ENCODE data around the gene CDK3.

Gene CDK3

GRCh38 chr17:76018340-76018680, 17.7 kb downstream of the CDK3 start:
- Mint-ChIP-seq H3K27ac (no peak overlapping the region), H3K36me3 (ENCODE audit: low read depth) (no peaks in the 10 kb centered on the region), H3K4me3 (no peak overlapping the region), H3K9me3 (no peaks in the 10 kb centered on the region), H3K27me3 (no peaks in the 10 kb centered on the region), H3K4me1 (peaks cover 4% of the 10 kb centered on the region)
- DNase-seq (no peak), ATAC-seq (no peak)

- ATAC-seq (no peak), DNase-seq (no peak)
- Mint-ChIP-seq H3K36me3 (ENCODE audit: low read depth) (no peaks in the 10 kb centered on the region), H3K27ac (no peak overlapping the region), H3K27me3 (no peaks in the 10 kb centered on the region), H3K4me3 (no peak overlapping the region), H3K9me3 (no peaks in the 10 kb centered on the region), H3K4me1 (peaks cover 4% of the 10 kb centered on the region)
Measured at GRCh38 chr17:76018801-76019200, 18.1 kb downstream of the CDK3 start.

GRCh38 chr17:76019833-76020467, 19.3 kb downstream of the CDK3 start:
- ATAC-seq (no peak), DNase-seq (no peak)
- Mint-ChIP-seq H3K4me1 (no peaks in the 10 kb centered on the region), H3K27me3 (no peaks in the 10 kb centered on the region), H3K27ac (no peak overlapping the region), H3K36me3 (ENCODE audit: low read depth) (no peaks in the 10 kb centered on the region), H3K9me3 (no peaks in the 10 kb centered on the region), H3K4me3 (no peak overlapping the region)

DNA sequence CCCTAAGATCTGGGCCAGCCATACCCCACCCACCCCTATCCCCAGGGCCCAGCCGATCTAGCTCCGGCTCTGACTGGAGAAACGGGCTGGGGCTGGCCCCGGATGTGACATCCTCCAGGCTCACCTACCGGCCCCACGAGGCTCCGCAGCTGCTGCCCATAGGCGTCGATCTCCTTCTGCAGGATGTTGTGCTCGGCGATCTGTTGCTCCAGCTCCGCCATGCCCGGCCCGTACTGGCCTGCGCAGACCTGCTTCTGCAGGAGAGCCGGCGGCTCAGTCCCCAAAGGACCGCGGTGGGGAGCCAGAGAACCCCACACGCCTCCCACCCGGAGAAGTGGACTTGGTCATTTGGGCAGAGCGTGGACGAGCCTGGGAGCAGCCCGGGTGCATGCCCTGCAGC, 21.6 kb downstream of the CDK3 start:
- Mint-ChIP-seq H3K27me3 (no peaks in the 10 kb centered on the region), H3K36me3 (ENCODE audit: low read depth) (no peaks in the 10 kb centered on the region), H3K9me3 (no peaks in the 10 kb centered on the region), H3K4me3 (no peak overlapping the region), H3K27ac (no peak overlapping the region), H3K4me1 (no peaks in the 10 kb centered on the region)
- ATAC-seq (no peak), DNase-seq (no peak)

DNA sequence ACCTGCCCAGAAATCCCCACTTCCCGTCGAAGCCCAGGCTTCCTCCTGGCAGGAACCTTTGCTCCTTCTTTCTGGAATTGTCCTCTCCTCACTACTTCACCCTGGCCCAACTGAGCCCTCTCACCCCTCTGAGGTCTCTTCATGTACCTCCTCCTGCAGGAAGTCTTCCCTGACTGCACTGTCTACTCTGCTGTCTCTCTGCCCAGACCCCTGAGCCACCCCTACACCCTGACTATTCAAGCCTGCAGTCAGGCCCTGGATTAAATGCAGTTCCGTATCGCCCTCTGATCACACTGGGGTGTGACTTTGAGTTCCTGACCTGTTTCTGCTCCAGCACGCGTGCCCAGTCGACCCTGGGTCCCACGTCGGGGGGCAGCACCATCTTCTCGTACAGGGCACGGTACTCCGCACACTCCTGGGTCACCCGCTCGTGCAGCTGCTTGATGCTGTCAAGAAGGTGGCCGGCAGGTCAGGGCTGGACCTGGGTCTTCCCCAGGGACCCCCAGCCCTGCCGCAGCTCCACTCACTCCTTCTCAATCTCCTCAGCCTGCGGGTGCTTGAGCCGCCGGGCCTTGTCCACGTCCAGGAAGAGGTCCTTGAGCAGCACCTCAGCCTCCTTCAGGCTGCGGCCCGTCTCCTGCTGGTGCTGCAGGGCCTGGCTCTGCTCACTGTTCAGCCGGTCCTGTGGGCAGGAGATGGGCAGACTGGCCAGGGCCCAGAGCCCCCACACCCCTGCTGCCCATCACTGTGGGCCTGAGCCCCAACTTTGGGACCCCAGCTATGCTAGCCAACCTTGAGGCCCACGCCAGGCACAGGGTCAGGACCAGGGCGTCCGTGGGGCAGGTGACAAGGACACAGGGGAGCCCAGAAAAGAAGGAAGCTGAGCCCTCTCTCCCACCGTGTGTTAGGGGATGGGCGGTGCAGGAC, 22.6 kb downstream of the CDK3 start:
- H3K9me3 Mint-ChIP-seq, result no peaks in the 10 kb centered on the region
- no peak overlapping the region for H3K27ac Mint-ChIP-seq
- H3K36me3 Mint-ChIP-seq (ENCODE audit: low read depth), result no peaks in the 10 kb centered on the region
- ATAC-seq, result no peak
- no peak for DNase-seq
- H3K27me3 Mint-ChIP-seq, result no peaks in the 10 kb centered on the region
- H3K4me1 Mint-ChIP-seq, result no peaks in the 10 kb centered on the region
- no peak overlapping the region for H3K4me3 Mint-ChIP-seq

- DNase-seq (no peak), ATAC-seq (no peak)
- Mint-ChIP-seq H3K4me1 (no peaks in the 10 kb centered on the region), H3K4me3 (no peak overlapping the region), H3K36me3 (ENCODE audit: low read depth) (no peaks in the 10 kb centered on the region), H3K27me3 (no peaks in the 10 kb centered on the region), H3K27ac (no peak overlapping the region), H3K9me3 (no peaks in the 10 kb centered on the region)
Measured at GRCh38 chr17:76023900-76024237, 23.2 kb downstream of the CDK3 start.

GRCh38 chr17:76024353-76024752, 23.7 kb downstream of the CDK3 start:
- Mint-ChIP-seq H3K4me1 (peaks cover 5% of the 10 kb centered on the region), H3K36me3 (ENCODE audit: low read depth) (no peaks in the 10 kb centered on the region), H3K9me3 (no peaks in the 10 kb centered on the region), H3K27me3 (no peaks in the 10 kb centered on the region), H3K4me3 (no peak overlapping the region), H3K27ac (no peak overlapping the region)
- ATAC-seq (no peak), DNase-seq (no peak)

DNA sequence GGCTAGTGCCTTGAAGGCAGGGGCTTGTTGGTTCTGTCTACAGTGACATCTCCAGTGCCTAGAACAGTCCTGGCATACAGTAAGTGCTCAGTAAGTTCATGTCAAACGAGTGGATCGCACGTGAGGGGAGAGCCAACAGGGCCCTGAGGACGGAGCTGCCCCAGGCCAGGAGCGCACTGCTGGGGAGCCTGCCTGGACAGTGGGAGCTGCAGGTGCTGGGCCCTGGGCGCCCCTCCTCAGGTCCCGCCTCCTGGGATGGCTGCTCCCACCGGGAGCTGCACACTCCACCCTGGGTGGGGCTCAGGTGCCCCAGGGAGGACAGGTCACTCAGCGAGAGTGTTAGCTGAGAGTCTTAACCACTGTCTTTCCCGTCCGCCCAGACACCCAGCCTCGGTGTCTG, 24.6 kb downstream of the CDK3 start:
- ATAC-seq (no peak), DNase-seq (no peak)
- Mint-ChIP-seq H3K9me3 (no peaks in the 10 kb centered on the region), H3K4me3 (no peak overlapping the region), H3K27me3 (no peaks in the 10 kb centered on the region), H3K4me1 (peaks cover 13% of the 10 kb centered on the region), H3K27ac (no peak overlapping the region), H3K36me3 (ENCODE audit: low read depth) (no peaks in the 10 kb centered on the region)

DNA sequence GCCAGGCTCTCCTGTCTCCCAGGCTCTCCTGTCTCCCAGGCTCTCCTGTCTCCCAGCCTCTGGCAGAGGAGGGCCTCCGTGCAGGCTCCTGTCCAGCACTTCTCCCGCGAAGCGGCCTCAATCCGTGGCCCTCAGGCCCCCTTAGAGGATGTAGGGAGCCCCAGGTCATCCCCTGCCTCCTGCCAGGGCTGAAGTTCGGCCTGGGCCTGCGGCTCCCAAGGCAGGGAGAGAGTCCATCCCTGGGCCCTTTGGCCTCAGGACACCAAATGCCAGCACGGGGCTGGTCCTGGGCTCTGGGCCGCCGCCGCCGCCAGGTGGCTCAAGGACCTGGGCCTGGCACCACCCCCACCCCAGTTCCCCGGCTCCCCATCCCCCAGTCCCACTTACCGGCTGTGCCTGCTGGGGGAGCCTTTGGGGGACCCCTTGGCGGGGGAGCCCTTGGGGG, 26.1 kb downstream of the CDK3 start:
- ATAC-seq, result no peak
- Mint-ChIP-seq H3K27ac (no peak overlapping the region), H3K4me1 (peaks cover 13% of the 10 kb centered on the region), H3K9me3 (no peaks in the 10 kb centered on the region), H3K27me3 (no peaks in the 10 kb centered on the region), H3K36me3 (ENCODE audit: low read depth) (no peaks in the 10 kb centered on the region), H3K4me3 (no peak overlapping the region)
- DNase-seq, result no peak

- H3K4me3 Mint-ChIP-seq, result no peak within 1 kb of the TSS
- ATAC-seq (no peak), DNase-seq (no peak)
- no peaks in the 10 kb centered on the region for H3K36me3 Mint-ChIP-seq (ENCODE audit: low read depth)
- H3K27ac Mint-ChIP-seq, result no peak within 1 kb of the TSS
- no peaks in the 10 kb centered on the region for H3K27me3 Mint-ChIP-seq
- H3K9me3 Mint-ChIP-seq, result no peaks in the 10 kb centered on the region
- peaks cover 13% of the 10 kb centered on the region for H3K4me1 Mint-ChIP-seq
Measured at GRCh38 chr17:76027159-76027839, 26.6 kb downstream of the CDK3 start, which contains the start of gene EVPL. Gene EVPL, minus strand, starts transcription at chr17:76027306. Its CDS starts 108 bp downstream, at chr17:76027198.

GRCh38 chr17:76032073-76032779, 31.6 kb downstream of the CDK3 start:
- H3K4me1 Mint-ChIP-seq, result peaks cover 16% of the 10 kb centered on the region
- H3K9me3 Mint-ChIP-seq, result no peaks in the 10 kb centered on the region
- no peaks in the 10 kb centered on the region for H3K27me3 Mint-ChIP-seq
- no peak overlapping the region for H3K27ac Mint-ChIP-seq
- no peak for DNase-seq
- H3K36me3 Mint-ChIP-seq (ENCODE audit: low read depth), result no peaks in the 10 kb centered on the region
- no peak for ATAC-seq
- H3K4me3 Mint-ChIP-seq, result no peak overlapping the region

DNA sequence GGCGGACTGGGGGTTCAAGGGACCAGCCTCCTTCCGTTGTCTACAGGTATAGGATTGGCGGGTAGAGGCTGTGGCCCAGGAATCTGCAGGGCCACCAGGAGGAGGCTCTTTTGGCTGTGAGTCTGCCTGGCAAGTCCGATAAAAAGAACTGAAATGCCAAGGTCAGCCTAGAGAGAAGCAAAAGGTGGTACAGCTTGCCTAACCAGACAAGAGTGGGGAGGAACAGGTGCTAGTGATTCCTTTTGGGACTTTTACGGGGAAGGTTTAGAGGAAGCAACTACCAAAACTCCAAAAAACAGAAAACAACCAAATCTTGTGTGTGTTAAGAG, 32.1 kb downstream of the CDK3 start:
- ATAC-seq (no peak), DNase-seq (no peak)
- Mint-ChIP-seq H3K9me3 (no peaks in the 10 kb centered on the region), H3K27me3 (no peaks in the 10 kb centered on the region), H3K27ac (no peak overlapping the region), H3K4me3 (no peak overlapping the region), H3K4me1 (peaks cover 16% of the 10 kb centered on the region), H3K36me3 (ENCODE audit: low read depth) (no peaks in the 10 kb centered on the region)

DNA sequence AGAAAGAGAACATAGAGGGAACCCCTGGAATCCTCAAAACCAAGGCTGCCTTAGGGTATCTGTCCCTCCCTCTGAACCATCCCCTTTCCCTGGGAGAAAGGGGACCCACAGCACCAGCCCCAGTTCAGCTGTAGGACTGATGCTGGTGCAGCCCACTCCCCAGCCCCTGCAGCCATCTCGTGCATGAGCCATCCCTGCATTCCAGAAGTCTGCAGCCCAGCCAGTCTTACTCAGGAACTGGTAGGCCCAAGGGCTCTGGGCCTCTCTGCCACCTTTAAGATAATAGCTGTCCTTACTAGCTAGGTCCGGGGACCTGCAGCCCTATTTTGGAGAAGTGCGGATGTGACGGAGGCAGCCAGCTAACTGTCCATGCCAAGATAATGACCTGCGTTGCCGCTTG, 32.5 kb downstream of the CDK3 start:
- Mint-ChIP-seq H3K4me1 (peaks cover 16% of the 10 kb centered on the region), H3K9me3 (no peaks in the 10 kb centered on the region), H3K4me3 (no peak overlapping the region), H3K36me3 (ENCODE audit: low read depth) (peaks cover 2% of the 10 kb centered on the region), H3K27me3 (no peaks in the 10 kb centered on the region), H3K27ac (no peak overlapping the region)
- no peak for DNase-seq
- ATAC-seq, result no peak

GRCh38 chr17:76034428-76035350, 34.0 kb downstream of the CDK3 start:
- Mint-ChIP-seq H3K4me3 (no peak overlapping the region), H3K9me3 (no peaks in the 10 kb centered on the region), H3K27ac (no peak overlapping the region), H3K27me3 (no peaks in the 10 kb centered on the region), H3K4me1 (peaks cover 8% of the 10 kb centered on the region), H3K36me3 (ENCODE audit: low read depth) (peaks cover 17% of the 10 kb centered on the region)
- DNase-seq (no peak), ATAC-seq (no peak)

All from activated naive CD8-positive, alpha-beta T cell treated with anti-CD3 and anti-CD28 coated beads, Interleukin-2, amount 50 U/mL, for 24 hours (primary cell).